HG02938 (cell line): ENCODE results near the gene C9orf153.
A peak's percentile ranks its signal among the peaks of the same experiment; 100 is the strongest.

Experiments
- ATAC-seq: cut with Tn5 transposase; IDR thresholded peaks from one replicate; pipeline ENCODE4 v1.9.1; 2021; ENCODE audit warnings: mild to moderate bottlenecking, moderate library complexity; ENCODE audit not compliant: unreplicated experiment

The C9orf153 gene

DNA sequence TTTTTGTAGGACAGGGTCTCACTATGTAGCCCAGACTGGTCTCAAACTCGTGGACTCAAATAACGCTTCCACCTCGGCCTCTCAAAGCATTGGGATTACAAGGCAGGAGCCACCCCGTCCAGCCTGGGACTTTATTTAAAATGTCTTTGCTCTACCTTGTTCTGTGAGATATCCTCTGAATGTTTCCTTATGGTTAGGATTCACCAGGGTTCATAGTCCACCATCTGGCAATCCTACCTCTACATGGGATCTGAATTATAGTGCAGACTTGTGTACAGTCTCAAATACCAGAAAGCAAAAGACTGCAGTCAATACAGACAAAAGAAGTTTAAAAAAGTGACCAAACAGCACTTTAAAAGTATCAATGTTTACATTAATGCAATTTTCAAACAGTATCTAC is 12.8 kb upstream of the C9orf153 start:
- ATAC-seq: no peak

GRCh38 chr9:86263876-86264275 is 4.4 kb upstream of the C9orf153 start:
- no peak for ATAC-seq

GRCh38 chr9:86262492-86262891 is 3.0 kb upstream of the C9orf153 start:
- ATAC-seq: no peak

DNA sequence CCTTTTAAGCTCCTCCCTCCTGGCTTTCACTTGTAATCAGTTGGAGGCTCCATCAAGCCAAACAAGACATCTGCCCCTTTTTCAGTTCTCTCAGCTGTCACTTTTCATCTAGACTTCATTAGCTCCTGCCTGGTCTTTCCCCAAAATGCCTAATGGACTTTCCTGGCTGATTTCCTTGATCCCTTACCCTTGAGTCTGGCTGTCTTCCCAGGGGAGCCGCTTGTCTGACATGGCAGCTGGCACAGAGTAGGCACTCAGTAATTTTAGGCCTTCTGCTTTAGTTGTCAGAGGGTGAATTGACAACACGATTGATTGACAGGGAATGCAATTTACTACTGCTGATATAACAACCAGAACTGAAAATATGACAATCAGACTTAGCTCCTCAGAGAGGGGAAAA is 2.1 kb downstream of the C9orf153 start:
- no peak for ATAC-seq

DNA sequence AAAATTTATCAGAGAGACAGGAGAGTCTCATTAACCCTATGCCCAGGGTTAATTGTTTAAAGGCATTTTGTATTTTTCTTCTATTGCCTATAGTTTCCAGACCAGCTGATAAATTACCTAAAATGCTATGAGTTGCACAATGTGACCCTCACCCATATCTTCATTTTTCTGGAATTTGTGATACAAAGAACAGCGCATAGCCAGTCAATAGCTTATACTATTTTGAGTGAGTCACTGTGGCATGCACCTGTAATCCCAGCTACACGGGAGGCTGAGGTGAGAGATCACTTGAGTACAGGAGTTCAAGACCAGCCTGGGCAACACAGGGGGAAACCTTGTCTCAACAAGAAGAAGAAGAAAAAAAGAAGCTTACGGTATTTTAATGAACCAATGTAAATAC is 2.8 kb downstream of the C9orf153 start:
- no peak for ATAC-seq

DNA sequence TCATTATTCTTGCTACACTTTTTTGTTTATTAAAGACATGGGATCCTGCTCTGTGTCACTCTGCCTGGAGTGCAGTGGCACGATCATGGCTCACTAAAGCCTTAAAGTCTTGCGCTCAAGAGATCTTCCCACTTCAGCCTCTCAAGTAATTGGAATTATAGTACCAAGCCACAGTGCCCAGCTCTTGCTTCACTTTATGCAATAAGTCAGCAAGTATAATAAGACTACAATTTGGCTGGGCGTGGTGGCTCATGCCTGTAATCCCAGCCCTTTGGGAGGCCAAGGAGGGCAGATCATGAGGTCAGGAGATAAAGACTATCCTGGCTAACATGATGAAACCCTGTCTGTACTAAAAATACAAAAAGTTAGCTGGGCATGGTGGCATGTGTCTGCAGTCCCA is 5.9 kb downstream of the C9orf153 start:
- no peak for ATAC-seq

DNA sequence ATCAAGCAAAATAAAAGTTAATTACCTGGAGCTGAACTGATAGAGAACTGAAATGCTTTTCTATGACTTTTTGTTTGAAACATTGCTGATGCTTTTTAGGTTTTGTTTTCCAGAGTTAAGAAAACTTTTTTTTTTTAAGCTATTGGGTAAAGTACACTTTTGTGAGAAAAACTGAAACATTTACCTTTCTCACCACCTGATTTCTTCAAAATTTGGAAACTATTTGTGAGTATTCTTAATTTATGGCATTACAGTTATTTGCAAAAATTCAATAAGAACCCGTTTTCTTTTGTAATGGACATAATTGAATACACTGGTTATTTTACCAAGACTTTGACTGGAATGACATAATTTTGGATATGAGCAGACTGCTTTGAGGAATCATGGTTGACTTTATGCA is 6.6 kb downstream of the C9orf153 start:
- ATAC-seq: no peak

DNA sequence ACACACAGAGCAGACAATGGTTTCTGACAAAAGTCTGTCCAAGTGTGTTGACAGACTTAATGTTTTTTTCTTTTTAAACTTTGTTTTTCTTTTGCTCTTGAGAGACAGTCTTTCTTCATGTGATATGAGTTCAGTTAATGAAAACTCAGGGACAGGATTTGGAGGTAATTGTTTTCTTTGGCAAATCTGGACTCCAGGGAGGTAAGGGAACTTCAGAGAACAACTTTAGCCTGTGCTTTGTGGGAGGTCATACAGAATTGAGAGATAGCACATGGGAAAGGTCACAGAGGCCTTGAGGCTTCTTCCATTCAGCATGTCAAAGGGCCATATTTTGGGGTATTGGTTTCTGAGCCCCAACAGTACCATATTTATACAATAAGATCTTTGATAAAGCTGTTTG is 9.3 kb downstream of the C9orf153 start:
- no peak for ATAC-seq

DNA sequence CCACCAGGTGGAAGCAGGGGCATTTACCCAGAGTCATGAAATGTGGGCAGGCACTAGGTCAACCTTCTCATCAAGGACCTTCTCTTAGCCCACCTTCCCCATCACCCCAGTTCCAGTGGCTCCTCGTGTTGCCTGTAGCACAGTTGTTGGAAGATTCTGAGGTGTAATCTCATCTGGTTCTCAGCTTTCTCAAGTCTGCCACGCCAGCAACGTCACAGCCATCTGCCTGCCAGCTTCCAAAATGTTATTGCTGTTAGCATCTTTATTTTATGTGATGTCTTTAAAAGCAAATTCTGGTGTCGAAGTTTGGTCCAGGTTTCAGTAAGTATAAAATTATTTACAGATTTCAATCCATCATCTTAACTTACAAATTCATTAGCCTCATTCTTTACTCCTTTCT is 10.7 kb downstream of the C9orf153 start:
- ATAC-seq: no peak

- peak; percentile 74 for ATAC-seq
These were observed 12.7 kb downstream of the C9orf153 start for GRCh38 chr9:86246752-86247161.

- no peak for ATAC-seq
These were observed 17.4 kb downstream of the C9orf153 start for GRCh38 chr9:86242071-86242470.

DNA sequence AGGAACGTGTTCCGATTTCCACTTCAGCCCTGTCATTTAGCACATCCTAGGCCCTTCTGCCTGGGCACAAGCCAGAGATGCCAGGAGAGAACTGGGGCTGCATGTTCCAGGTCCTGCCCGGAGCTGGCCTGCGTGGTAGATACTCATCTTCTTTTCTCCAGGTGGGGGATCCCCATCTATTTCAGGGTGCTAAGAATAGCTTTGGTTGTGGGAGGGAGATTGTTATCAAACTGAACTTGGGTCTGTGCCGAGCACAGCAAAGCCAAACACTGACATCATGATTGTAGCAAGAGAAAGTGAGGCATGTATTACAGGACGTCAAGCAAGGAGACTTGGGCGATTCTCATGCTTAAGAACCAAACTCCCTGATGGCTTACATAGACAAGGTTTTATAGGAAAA is 18.2 kb downstream of the C9orf153 start:
- no peak for ATAC-seq

- no peak for ATAC-seq
These were observed 20.3 kb downstream of the C9orf153 start for GRCh38 chr9:86238861-86239770.

DNA sequence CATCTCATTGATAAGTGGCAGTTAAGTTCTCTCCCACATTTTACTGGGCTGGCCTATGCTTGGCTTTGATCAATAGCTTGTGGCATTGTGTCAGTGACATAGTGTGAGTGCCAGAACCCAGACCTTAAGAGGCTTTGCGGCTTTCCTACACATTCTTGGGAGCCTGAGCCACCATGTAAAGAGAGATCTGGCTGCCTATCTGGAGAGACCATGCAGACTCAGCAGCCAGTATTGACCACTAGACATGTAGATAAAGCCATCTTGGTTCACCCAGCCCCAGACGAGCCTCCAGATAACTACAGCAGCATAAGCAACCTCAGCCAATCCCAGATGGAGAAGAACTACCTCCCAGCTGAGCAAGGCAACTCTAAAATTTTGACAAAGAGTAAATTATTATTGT is 28.6 kb downstream of the C9orf153 start:
- no peak for ATAC-seq

- ATAC-seq: no peak
These were observed 36.8 kb downstream of the C9orf153 start for GRCh38 chr9:86222667-86223066.

GRCh38 chr9:86219606-86220005 is 39.9 kb downstream of the C9orf153 start:
- no peak for ATAC-seq

DNA sequence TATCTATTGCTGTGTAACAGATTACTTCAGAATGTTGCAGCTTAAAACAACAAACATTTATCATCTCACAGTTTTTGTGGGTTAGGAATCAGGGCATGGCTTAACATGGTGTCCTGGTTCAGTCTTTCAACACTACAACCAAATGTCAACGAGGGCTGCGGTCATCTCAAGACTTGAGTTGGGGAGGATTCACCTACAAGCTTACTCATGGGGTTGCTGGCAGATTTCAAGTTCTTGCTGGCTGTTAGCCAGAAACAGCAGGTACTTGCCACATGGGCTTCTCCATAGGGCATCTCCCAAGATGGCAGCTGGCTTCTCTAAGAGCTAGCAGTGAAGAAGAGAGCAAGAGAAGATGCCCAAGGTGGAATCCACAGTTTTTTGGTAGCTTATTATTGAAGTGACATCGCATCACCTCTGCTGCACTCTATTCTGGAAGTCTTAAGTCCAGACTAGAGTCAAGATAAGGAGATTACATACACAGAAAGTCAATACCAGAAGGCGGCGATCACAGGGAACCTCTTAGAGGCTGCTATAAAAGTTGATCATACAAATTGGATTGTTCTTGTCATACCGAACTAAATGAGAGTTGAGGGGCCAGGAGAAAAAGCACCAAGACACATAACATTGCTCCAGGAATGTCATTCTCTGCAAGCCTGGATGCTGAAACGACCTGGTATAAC is 42.2 kb downstream of the C9orf153 start:
- no peak for ATAC-seq

DNA sequence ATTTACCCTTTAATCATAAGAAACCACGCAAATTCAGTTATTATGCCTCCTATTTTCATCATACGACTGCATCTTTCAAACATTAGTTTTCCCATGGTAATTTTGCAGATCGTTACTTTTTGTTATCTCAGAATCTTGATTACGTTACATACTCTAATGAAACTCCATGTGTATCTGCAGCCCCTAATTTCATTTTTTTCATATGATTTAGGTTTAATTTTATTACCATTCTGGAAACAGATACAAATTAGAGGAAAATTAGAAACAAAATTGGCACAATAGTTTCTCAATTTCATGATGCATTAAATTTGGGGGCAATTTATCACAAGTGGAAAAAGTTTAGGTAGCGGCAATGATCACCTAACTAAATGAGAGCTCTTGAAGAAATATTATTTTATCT is 52.3 kb downstream of the C9orf153 start:
- ATAC-seq: no peak

GRCh38 chr9:86202338-86202882 is 57.0 kb downstream of the C9orf153 start:
- peak; percentile 78 for ATAC-seq

DNA sequence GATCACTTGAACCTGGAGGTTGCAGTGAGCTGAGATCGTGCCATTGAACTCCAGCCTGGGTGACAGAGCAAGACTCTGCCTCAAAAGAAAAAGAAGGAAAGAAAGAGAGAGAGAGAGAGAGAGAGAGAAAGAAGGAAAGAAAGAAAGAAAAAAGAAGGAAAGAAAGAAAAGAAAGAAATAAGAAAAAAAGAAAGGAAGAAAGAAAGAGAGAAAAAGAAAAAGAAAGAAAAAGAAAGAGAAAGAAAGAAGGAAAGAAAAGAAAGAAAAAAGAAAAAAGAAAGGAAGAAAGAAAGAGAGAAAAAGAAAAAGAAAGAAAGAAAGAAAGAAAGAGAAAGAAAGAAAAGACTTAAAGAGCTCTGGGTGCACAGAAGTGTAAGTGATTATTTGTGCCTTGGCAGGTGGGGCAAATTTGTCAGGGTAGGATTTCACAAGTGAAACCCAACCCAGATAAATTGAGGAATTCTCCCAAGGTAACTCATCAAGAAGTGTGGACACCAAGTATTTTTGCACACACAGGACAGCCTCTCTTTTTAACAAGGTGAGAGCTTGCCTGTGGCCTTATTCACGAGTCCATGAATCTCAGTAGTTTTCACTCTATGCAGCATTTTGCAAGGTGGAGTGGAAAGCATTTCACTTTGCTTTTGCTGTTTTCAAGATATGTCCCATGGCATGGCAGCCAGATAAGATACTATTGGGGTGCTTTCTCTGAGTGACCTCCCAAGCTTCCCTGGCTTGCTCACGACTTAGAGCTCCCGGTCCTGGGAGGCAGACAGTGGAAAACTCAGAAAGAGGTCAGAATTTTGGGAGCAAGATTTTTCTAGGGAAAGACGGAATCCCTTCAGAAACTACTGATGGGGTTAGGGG is 57.8 kb downstream of the C9orf153 start:
- no peak for ATAC-seq

- no peak for ATAC-seq
These were observed 58.8 kb downstream of the C9orf153 start for GRCh38 chr9:86200599-86201162.
